ENCODE measurements around the gene PCBP3.

GRCh38 chr21:45598666-45599065 is 44.9 kb upstream of the PCBP3 start:
- no peak for TF ChIP-seq CTCF (IDR thresholded peaks at IDR 0.05)
- no peak for TF ChIP-seq POLR2AphosphoS5 (IDR thresholded peaks at IDR 0.05; ENCODE audit: low read depth, low read length)
- TF ChIP-seq REST (IDR thresholded peaks at IDR 0.05; ENCODE audit: insufficient read depth in 1 of 2, low read depth in 2 of 2, low read length in 1 of 2) = no peak
- TF ChIP-seq SIN3A (IDR thresholded peaks at IDR 0.05; ENCODE audit: borderline replicate concordance, insufficient read depth, low read depth, low read length) = no peak

All from Panc1 (cell line).